Activated T-helper 2 cell treated with anti-CD3 and anti-CD28 coated beads, Interferon-gamma antibody, Interleukin-2, Interleukin-4, amounts not matched to agents 10 μg/mL and 5 μg/mL and 100 μg/mL, durations not matched to agents 14 hours and 24 hours and 36 hours (primary cell): Measurements from ENCODE around the gene USP54. TPM values are rescaled to one million over a fixed set of nuclear protein-coding genes. Genes with fewer than 3 reads are reported as not detected.

Source experiments
- DNase-seq: peaks from one replicate; pipeline ENCODE4 v3.0.0; 2021; ENCODE audit warnings: low spot score
- H3K27ac Mint-ChIP-seq: one replicate; pipeline ENCODE4 v1.8.0; 2021; ENCODE audit warnings: mixed read lengths
- H3K27me3 Mint-ChIP-seq: one replicate; pipeline ENCODE4 v1.8.0; 2021; ENCODE audit warnings: low read depth, mixed read lengths
- H3K36me3 Mint-ChIP-seq: one replicate; pipeline ENCODE4 v1.8.0; 2021; ENCODE audit warnings: low read depth, mixed read lengths
- H3K4me1 Mint-ChIP-seq: one replicate; pipeline ENCODE4 v1.8.0; 2021; ENCODE audit warnings: low read depth, mixed read lengths
- H3K4me3 Mint-ChIP-seq: one replicate; pipeline ENCODE4 v1.8.0; 2021; ENCODE audit warnings: low read depth, mild to moderate bottlenecking, moderate library complexity, mixed read lengths
- H3K9me3 Mint-ChIP-seq: one replicate; pipeline ENCODE4 v1.8.0; 2021; ENCODE audit warnings: mixed read lengths
- intact Hi-C: fragments of 100-400 bp; cut with micrococcal nuclease; formaldehyde crosslinking; loops from one replicate; pipeline ENCODE4 v1.15.1; 2023
- total RNA-seq: library from RNA; stranded (reverse); gene quantifications from 2 replicates; pipeline ENCODE4 v1.2.3, GENCODE V29; 2022

USP54 gene
- total RNA-seq, 1 donor from 2014 or later = 5.7 TPM

DNA sequence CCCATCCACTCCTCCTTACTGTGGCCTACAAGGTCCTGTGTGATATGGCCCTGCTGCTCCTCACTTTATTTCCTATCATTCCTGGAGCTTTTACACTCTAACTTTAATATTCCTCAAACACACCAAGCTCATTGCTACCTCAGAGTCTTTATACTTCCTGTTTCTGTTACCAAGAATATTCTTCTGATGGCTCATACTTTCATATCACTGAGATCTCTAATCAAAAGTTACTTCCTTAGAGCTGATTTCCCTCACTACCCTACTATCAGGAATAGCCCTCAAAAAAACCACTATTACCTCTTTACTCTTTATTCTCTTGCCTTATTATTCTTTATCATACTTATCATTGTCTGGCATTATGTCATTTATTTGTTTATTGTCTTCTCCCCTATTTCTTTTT, 89.5 kb downstream of the USP54 start:
- Mint-ChIP-seq H3K4me1 (peaks cover 29% of the 10 kb centered on the region), H3K4me3 (peak overlapping the region; percentile 7), H3K27me3 (no peaks in the 10 kb centered on the region), H3K36me3 (peaks cover 41% of the 10 kb centered on the region), H3K9me3 (no peaks in the 10 kb centered on the region), H3K27ac (peak overlapping the region; percentile 80)
- intact Hi-C loops = no loop called here
- DNase-seq = no peak

DNA sequence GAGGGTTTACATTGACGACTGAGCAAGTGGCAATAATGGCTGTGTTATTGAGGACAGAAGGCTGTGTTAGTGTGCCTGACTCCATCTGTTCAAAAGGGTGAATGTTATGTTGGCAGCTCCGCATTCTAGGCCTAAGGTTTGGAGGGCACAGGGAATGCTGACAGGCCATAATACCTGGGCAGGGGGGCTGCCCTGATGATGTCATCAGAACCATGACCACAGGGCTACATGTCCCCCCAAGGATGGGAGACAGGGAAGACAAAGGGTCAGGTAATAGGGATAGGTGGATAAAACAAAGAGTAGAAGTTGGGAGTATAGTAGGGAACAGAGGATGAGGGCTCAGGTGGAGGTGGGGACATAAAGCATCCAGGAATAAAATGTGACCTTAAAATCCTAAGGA, 93.5 kb downstream of the USP54 start:
- Mint-ChIP-seq H3K36me3 (peaks cover 39% of the 10 kb centered on the region), H3K27me3 (no peaks in the 10 kb centered on the region), H3K9me3 (no peaks in the 10 kb centered on the region), H3K4me3 (no peak overlapping the region), H3K27ac (no peak overlapping the region), H3K4me1 (peaks cover 48% of the 10 kb centered on the region)
- no peak for DNase-seq
- intact Hi-C loops = loop anchor here (5.0 to 10.0 kb wide), 2 partner anchors 245 to 277 kb away; partner anchors contain the start of gene SEC24C

- no peak for DNase-seq
- peaks cover 44% of the 10 kb centered on the region for H3K4me1 Mint-ChIP-seq
These were observed 95.1 kb downstream of the USP54 start, which contains the start of gene PPP3CB for GRCh38 chr10:73495884-73496674. Gene PPP3CB (minus strand): TSS chr10:73496024. CDS start chr10:73495889, 135 bp downstream.

GRCh38 chr10:73495226-73495883, 95.8 kb downstream of the USP54 start:
- H3K4me3 Mint-ChIP-seq = peak overlapping the region; percentile 95

More at GRCh38 chr10:73495884-73496674, 95.1 kb downstream of the USP54 start, which contains the start of gene PPP3CB:
- no peaks in the 10 kb centered on the region for H3K9me3 Mint-ChIP-seq
- H3K27ac Mint-ChIP-seq = peak within 1 kb of the TSS; percentile 98
- intact Hi-C loops = loop anchor here (1.0 to 10.0 kb wide), 6 partner anchors 16 to 279 kb away; partner anchors contain the start of genes ANXA7, MRPS16 and SEC24C
- H3K27me3 Mint-ChIP-seq = no peaks in the 10 kb centered on the region
- peaks cover 36% of the 10 kb centered on the region for H3K36me3 Mint-ChIP-seq
- peak within 1 kb of the TSS; percentile 95 for H3K4me3 Mint-ChIP-seq

DNA sequence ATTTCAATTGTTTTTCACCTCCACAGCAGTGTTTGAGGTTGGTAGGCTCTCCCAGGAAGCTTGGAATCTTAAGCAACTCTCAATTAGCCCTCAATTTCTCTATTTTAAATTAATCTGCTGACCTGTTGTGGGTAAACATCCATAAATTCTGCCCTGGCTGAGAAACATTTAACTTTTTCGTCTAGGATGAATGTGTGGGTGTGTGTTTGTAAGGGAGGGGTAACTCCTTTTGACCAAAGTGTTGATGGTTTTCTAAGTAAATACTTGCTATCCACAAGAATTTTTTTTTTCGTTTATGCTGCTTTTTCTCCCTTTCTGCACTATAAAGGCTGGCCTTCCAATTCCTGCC, 96.3 kb downstream of the USP54 start:
- Mint-ChIP-seq H3K36me3 (peaks cover 39% of the 10 kb centered on the region), H3K9me3 (no peaks in the 10 kb centered on the region), H3K27me3 (no peaks in the 10 kb centered on the region), H3K4me3 (peak overlapping the region; percentile 95), H3K4me1 (peaks cover 41% of the 10 kb centered on the region), H3K27ac (peak overlapping the region; percentile 93)
- intact Hi-C loops = loop anchor here (1.0 to 10.0 kb wide), 5 partner anchors 15 to 280 kb away; partner anchors contain the start of genes ANXA7, MRPS16 and SEC24C
- DNase-seq = no peak

More at GRCh38 chr10:73495226-73495883, 95.8 kb downstream of the USP54 start:
- Mint-ChIP-seq H3K27ac (peak overlapping the region; percentile 93), H3K9me3 (no peaks in the 10 kb centered on the region), H3K36me3 (peaks cover 36% of the 10 kb centered on the region), H3K27me3 (no peaks in the 10 kb centered on the region), H3K4me1 (peaks cover 37% of the 10 kb centered on the region)
- intact Hi-C loops = loop anchor here (1.0 to 10.0 kb wide), 5 partner anchors 15 to 279 kb away; partner anchors contain the start of genes ANXA7, MRPS16 and SEC24C
- peak; percentile 93 for DNase-seq

DNA sequence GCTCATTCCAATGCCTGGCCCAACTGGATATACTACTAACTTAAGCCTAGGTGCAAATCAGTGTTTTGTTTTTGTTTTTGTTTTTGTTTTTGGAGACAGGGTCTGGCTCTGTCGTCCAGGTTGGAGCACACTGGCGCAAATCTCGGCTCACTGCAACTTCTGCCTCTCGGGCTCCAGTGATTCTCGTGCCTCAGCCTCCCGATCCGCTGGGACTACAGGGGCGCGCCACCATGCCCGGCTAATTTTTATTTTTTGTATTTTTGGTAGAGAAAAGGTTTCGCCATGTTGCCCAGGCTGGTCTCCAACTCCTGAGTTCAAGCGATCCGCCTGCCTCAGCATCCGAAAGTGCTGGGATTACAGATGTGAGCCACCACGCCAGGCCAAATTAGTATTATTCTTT, 96.9 kb downstream of the USP54 start:
- Mint-ChIP-seq H3K9me3 (no peaks in the 10 kb centered on the region), H3K4me1 (peaks cover 44% of the 10 kb centered on the region), H3K36me3 (peaks cover 43% of the 10 kb centered on the region), H3K27ac (no peak overlapping the region), H3K4me3 (peak overlapping the region; percentile 68), H3K27me3 (no peaks in the 10 kb centered on the region)
- DNase-seq = no peak
- intact Hi-C loops = loop anchor here (2.0 to 10.0 kb wide), 2 partner anchors 241 to 281 kb away; partner anchors contain the start of gene MRPS16

GRCh38 chr10:73493781-73494180, 97.4 kb downstream of the USP54 start:
- intact Hi-C loops = loop anchor here (2.0 to 10.0 kb wide), 2 partner anchors 241 to 281 kb away; partner anchors contain the start of gene MRPS16
- H3K4me3 Mint-ChIP-seq = peak overlapping the region; percentile 68
- H3K4me1 Mint-ChIP-seq = peaks cover 48% of the 10 kb centered on the region
- DNase-seq = no peak
- H3K27ac Mint-ChIP-seq = no peak overlapping the region
- no peaks in the 10 kb centered on the region for H3K9me3 Mint-ChIP-seq
- peaks cover 47% of the 10 kb centered on the region for H3K36me3 Mint-ChIP-seq
- H3K27me3 Mint-ChIP-seq = no peaks in the 10 kb centered on the region

DNA sequence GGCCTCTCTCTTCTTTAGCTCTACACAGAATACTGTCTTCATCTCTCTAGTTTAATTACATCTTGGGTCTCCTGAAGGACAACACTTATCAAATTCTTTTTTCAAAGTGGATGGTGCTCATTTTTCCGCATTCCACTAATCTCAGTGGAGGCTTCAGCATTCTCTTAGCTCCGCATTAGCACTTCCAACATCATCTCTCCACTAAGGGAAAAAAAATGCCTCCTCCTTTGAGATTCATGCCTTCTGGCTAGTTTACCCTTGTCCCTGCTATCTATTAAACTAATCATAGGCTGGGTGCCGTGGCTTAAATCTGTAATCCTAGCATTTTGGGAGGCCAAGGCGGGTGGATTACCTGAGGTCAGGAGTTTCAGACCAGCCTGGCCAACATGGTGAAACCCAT, 104.5 kb downstream of the USP54 start:
- no peak for DNase-seq
- no peak overlapping the region for H3K4me3 Mint-ChIP-seq
- intact Hi-C loops = no loop called here
- H3K4me1 Mint-ChIP-seq = peaks cover 20% of the 10 kb centered on the region
- no peaks in the 10 kb centered on the region for H3K27me3 Mint-ChIP-seq
- H3K9me3 Mint-ChIP-seq = peaks cover 3% of the 10 kb centered on the region
- no peak overlapping the region for H3K27ac Mint-ChIP-seq
- peaks cover 49% of the 10 kb centered on the region for H3K36me3 Mint-ChIP-seq

DNA sequence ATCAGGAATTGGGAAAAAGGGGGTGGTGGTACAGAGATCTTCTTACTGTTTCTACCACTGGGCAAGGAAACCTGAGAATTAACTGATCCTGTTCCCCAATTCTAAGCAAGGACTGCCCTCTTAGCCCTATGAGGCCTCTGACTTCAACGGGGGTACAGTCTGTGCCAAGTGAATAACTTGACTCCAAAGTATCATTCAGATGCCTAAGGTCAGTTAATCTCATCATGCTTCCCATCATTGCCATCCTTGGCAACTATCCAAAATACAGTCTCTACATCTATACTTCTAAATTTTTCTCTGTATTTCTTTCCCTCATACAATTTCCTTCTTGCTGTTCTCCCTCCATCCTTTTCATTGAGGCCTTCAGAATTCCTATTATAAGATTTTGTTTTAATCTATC, 105.8 kb downstream of the USP54 start:
- H3K36me3 Mint-ChIP-seq = peaks cover 49% of the 10 kb centered on the region
- peaks cover 3% of the 10 kb centered on the region for H3K9me3 Mint-ChIP-seq
- H3K27ac Mint-ChIP-seq = no peak overlapping the region
- no peak for DNase-seq
- no peaks in the 10 kb centered on the region for H3K27me3 Mint-ChIP-seq
- peaks cover 26% of the 10 kb centered on the region for H3K4me1 Mint-ChIP-seq
- H3K4me3 Mint-ChIP-seq = no peak overlapping the region
- intact Hi-C loops = no loop called here

GRCh38 chr10:73480158-73480557, 111.0 kb downstream of the USP54 start:
- Mint-ChIP-seq H3K27ac (peak overlapping the region; percentile 53), H3K27me3 (no peaks in the 10 kb centered on the region), H3K9me3 (peaks cover 3% of the 10 kb centered on the region), H3K4me1 (peaks cover 32% of the 10 kb centered on the region), H3K4me3 (peak overlapping the region; percentile 39), H3K36me3 (peaks cover 49% of the 10 kb centered on the region)
- no peak for DNase-seq
- intact Hi-C loops = loop anchor here (1.0 to 5.0 kb wide), 4 partner anchors 13 to 577 kb away; no protein-coding TSS in a partner anchor

DNA sequence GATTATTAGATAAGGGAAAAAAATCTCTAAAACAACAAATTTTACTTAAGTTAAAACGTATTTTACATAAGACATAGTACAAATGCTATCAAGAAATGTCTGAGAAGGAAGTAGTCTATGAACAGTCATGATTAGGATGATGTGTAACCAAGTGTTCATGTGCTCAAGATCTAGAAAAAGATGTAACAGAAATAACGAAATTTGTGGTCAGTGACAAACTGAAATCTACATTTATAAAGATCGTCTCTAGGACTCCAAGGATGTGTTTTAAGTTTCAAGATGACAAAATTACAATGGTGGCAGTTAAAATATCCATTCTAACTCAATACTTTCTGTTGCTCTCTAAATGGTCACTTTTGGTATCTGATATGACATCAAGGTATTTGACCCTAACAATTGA, 112.5 kb downstream of the USP54 start:
- H3K27me3 Mint-ChIP-seq = no peaks in the 10 kb centered on the region
- H3K4me3 Mint-ChIP-seq = peak overlapping the region; percentile 60
- H3K4me1 Mint-ChIP-seq = peaks cover 35% of the 10 kb centered on the region
- intact Hi-C loops = no loop called here
- peaks cover 55% of the 10 kb centered on the region for H3K36me3 Mint-ChIP-seq
- peak overlapping the region; percentile 82 for H3K27ac Mint-ChIP-seq
- no peak for DNase-seq
- peaks cover 3% of the 10 kb centered on the region for H3K9me3 Mint-ChIP-seq

GRCh38 chr10:73471226-73471625, 119.9 kb downstream of the USP54 start:
- no peak overlapping the region for H3K27ac Mint-ChIP-seq
- no peak overlapping the region for H3K4me3 Mint-ChIP-seq
- no peak for DNase-seq
- peaks cover 63% of the 10 kb centered on the region for H3K36me3 Mint-ChIP-seq
- H3K4me1 Mint-ChIP-seq = peaks cover 25% of the 10 kb centered on the region
- no peaks in the 10 kb centered on the region for H3K27me3 Mint-ChIP-seq
- H3K9me3 Mint-ChIP-seq = no peaks in the 10 kb centered on the region
- intact Hi-C loops = no loop called here
